ENCODE data around the gene IGSF10. TPM values are rescaled to one million over a fixed set of nuclear protein-coding genes. Genes with fewer than 3 reads are reported as not detected.

The IGSF10 gene
- total RNA-seq, 1 experiment from 2014 or later, result 0.55 TPM

DNA sequence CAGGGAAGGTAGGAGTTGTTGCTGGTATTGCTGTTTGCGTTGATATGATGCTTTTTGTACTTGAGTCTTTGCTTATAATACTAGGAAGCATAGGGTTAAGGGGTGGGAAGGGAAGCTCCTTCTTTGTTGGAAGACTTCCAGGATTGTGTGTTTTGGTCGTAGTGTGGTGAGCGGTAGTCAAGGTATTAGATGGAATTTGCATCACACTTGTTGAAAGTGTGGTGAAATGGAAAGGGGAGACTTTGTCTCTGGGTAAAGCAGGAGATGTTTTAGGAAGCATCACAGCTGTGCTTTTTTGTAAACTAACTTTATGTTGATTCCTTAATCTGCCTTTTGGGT is 14.9 kb downstream of the IGSF10 start:
- no peak overlapping the region for H3K4me3 ChIP-seq
- H3F3A ChIP-seq (ENCODE audit: insufficient read depth, low read depth), result 0 out of 2 replicates have a peak, but pooled peaks cover 5% of the 10 kb centered on the region
- no peak for DNase-seq
- intact Hi-C loops (cut with micrococcal nuclease; ENCODE audit: unreplicated experiment), result no loop called here
- no peaks in the 10 kb centered on the region for H3K9me2 ChIP-seq (ENCODE audit: insufficient read depth)
- no peaks in the 10 kb centered on the region for H3K27me3 ChIP-seq (ENCODE audit: insufficient read depth, low read depth)
- BruUV-seq (replicated peaks), result no TSS peak
- H3K4me1 ChIP-seq (replicated peaks; ENCODE audit: insufficient read depth), result peaks cover 13% of the 10 kb centered on the region
- no peaks in the 10 kb centered on the region for H3K36me3 ChIP-seq (ENCODE audit: low read depth)
- H2AFZ ChIP-seq, result no peak overlapping the region
- no peak overlapping the region for H3K27ac ChIP-seq
- H4K20me1 ChIP-seq (ENCODE audit: insufficient read depth), result no peaks in the 10 kb centered on the region
- H3K9me3 ChIP-seq (ENCODE audit: insufficient read depth, low read depth), result peaks cover 9% of the 10 kb centered on the region; the same call in 1 of the 2 replicates
- POLR2A ChIA-PET (ENCODE audit: unreplicated experiment), result no interaction called here
- no peak for TF ChIP-seq EZH2 (IDR thresholded peaks at IDR 0.05; ENCODE audit: low read depth)
- TF ChIP-seq, protein P1, sequence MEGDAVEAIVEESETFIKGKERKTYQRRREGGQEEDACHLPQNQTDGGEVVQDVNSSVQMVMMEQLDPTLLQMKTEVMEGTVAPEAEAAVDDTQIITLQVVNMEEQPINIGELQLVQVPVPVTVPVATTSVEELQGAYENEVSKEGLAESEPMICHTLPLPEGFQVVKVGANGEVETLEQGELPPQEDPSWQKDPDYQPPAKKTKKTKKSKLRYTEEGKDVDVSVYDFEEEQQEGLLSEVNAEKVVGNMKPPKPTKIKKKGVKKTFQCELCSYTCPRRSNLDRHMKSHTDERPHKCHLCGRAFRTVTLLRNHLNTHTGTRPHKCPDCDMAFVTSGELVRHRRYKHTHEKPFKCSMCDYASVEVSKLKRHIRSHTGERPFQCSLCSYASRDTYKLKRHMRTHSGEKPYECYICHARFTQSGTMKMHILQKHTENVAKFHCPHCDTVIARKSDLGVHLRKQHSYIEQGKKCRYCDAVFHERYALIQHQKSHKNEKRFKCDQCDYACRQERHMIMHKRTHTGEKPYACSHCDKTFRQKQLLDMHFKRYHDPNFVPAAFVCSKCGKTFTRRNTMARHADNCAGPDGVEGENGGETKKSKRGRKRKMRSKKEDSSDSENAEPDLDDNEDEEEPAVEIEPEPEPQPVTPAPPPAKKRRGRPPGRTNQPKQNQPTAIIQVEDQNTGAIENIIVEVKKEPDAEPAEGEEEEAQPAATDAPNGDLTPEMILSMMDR (conservative IDR thresholded peaks at IDR 0.05), result no peak
- CTCF ChIA-PET, result no interaction called here
- H3K4me2 ChIP-seq, result no peak overlapping the region
- H3K79me2 ChIP-seq (ENCODE audit: low read depth), result no peaks in the 10 kb centered on the region

DNA sequence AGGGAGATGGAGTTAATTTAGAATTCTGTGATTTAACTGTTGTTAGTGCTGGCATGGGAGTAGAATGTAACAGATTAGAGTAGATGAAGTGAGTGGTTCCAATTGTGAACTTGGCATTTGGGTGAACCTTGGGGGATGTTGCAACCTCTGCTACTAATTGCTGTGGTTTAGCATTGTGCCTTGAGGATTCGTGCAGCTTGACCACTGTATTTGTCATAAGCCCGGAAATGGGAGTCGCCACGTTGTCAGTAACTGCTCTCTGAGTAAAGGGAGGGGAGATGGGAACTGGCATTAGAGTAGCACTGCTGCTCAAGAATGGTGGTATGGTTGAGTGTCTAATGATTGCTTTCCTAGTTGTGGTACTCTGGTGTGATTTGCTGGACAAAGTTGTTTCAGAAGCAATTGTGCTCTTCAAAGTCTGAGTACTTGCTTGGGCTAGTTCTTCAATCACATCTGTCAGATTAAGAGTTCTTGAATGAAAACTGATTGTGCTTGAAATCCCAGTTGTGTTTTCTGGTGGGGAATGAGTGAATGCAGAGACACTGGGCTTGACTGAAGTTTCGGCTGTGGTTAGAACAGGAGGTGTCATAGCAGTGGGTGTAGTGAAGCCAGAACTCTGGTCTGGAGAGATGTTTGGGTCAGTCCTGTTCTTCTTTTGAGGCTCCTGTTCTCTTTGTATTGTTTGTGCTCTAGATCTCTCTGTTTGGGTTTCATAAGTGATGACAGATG is 15.4 kb downstream of the IGSF10 start:
- no peak overlapping the region for H3K27ac ChIP-seq
- ChIA-PET POLR2A (ENCODE audit: unreplicated experiment) (no interaction called here), CTCF (no interaction called here)
- H3K9me3 ChIP-seq (ENCODE audit: insufficient read depth, low read depth), result peaks cover 9% of the 10 kb centered on the region; the same call in 1 of the 2 replicates
- H3K79me2 ChIP-seq (ENCODE audit: low read depth), result no peaks in the 10 kb centered on the region
- H2AFZ ChIP-seq, result peak overlapping the region; percentile 54; the same call in 1 of the 2 replicates
- H3K27me3 ChIP-seq (ENCODE audit: insufficient read depth, low read depth), result no peaks in the 10 kb centered on the region
- H3K4me3 ChIP-seq, result no peak overlapping the region
- no TSS peak for BruUV-seq (replicated peaks)
- no peaks in the 10 kb centered on the region for H3K9me2 ChIP-seq (ENCODE audit: insufficient read depth)
- peak; percentile 10 to 58 for DNase-seq
- no peaks in the 10 kb centered on the region for H4K20me1 ChIP-seq (ENCODE audit: insufficient read depth)
- H3K36me3 ChIP-seq (ENCODE audit: low read depth), result no peaks in the 10 kb centered on the region
- no peak overlapping the region for H3K4me2 ChIP-seq
- H3K4me1 ChIP-seq (replicated peaks; ENCODE audit: insufficient read depth), result peaks cover 13% of the 10 kb centered on the region
- intact Hi-C loops (cut with micrococcal nuclease; ENCODE audit: unreplicated experiment), result no loop called here
- TF ChIP-seq, protein P1 (conservative IDR thresholded peaks at IDR 0.05), result no peak
- TF ChIP-seq EZH2 (IDR thresholded peaks at IDR 0.05; ENCODE audit: low read depth), result no peak
- 0 out of 2 replicates have a peak, but pooled peaks cover 5% of the 10 kb centered on the region for H3F3A ChIP-seq (ENCODE audit: insufficient read depth, low read depth)

DNA sequence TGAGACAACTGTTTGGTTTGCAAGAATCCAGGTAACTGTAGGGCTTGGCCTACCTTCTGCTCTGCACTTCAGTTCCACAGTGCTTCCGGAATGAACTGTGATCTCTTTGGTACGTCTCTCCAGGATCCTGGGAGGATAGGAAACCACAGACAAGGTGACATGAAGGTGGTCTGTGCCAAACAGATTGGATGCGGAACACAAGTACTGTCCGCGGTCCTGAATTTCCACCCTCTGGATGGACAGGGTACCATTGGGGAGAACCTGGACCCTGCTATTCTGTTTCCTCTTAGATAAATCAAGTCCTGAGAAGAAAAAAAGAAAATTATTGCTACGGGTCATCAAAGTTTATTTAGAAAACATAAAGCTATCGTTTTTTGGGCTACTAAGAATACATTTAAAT is 17.3 kb downstream of the IGSF10 start:
- DNase-seq, result no peak
- intact Hi-C loops (cut with micrococcal nuclease; ENCODE audit: unreplicated experiment), result loop anchor here (5.0 kb wide), 1 partner anchor 1129 kb away; no protein-coding TSS in a partner anchor
- Histone ChIP-seq H3K36me3 (ENCODE audit: low read depth) (no peaks in the 10 kb centered on the region), H2AFZ (no peak overlapping the region), H3K4me2 (no peak overlapping the region), H3F3A (ENCODE audit: insufficient read depth, low read depth) (0 out of 2 replicates have a peak, but pooled peaks cover 5% of the 10 kb centered on the region), H3K9me2 (ENCODE audit: insufficient read depth) (no peaks in the 10 kb centered on the region), H3K4me3 (no peak overlapping the region), H4K20me1 (ENCODE audit: insufficient read depth) (no peaks in the 10 kb centered on the region), H3K4me1 (replicated peaks; ENCODE audit: insufficient read depth) (peaks cover 13% of the 10 kb centered on the region), H3K9me3 (ENCODE audit: insufficient read depth, low read depth) (peaks cover 6% of the 10 kb centered on the region; the same call in 1 of the 2 replicates), H3K79me2 (ENCODE audit: low read depth) (no peaks in the 10 kb centered on the region), H3K27ac (no peak overlapping the region), H3K27me3 (ENCODE audit: insufficient read depth, low read depth) (no peaks in the 10 kb centered on the region)
- no TSS peak for BruUV-seq (replicated peaks)
- CTCF ChIA-PET, result no interaction called here
- POLR2A ChIA-PET (ENCODE audit: unreplicated experiment), result no interaction called here
- TF ChIP-seq, protein P1 (conservative IDR thresholded peaks at IDR 0.05), result no peak
- no peak for TF ChIP-seq EZH2 (IDR thresholded peaks at IDR 0.05; ENCODE audit: low read depth)
